Loucy (cell line): ENCODE results near the gene MTHFSD.

Experiments
- CTCF ChIP-seq: fragments of 200-600 bp; sonication (generic); conservative IDR thresholded peaks from 2 replicates; pipeline ENCODE4 v1.5.1; 2014; ENCODE audit warnings: mild to moderate bottlenecking, antibody characterized with exemption, low read length
- EZH2phosphoT487 ChIP-seq: fragments of 200-600 bp; IDR thresholded peaks from 2 replicates; pipeline ENCODE4 v1.6.1; 2018; ENCODE audit warnings: antibody characterized with exemption, mild to moderate bottlenecking, moderate library complexity, borderline replicate concordance

- TF ChIP-seq CTCF (no peak), EZH2phosphoT487 (no peak)
Observed at GRCh38 chr16:86509759-86510464, 45.1 kb downstream of the MTHFSD start.
